Osteoblast (primary cell): ENCODE data around the gene ISM1. TPM values are rescaled to one million over a fixed set of nuclear protein-coding genes. Genes with fewer than 3 reads are reported as not detected.
A peak's percentile ranks its signal among the peaks of the same experiment; 100 is the strongest.

ENCODE experiments used
- DNase-seq: peaks from one replicate; pipeline ENCODE4 v3.0.0; 2011; ENCODE audit warnings: low spot score, mixed read lengths; ENCODE audit not compliant: insufficient read length; ENCODE audit errors: missing footprints
- H2AFZ ChIP-seq: 2 replicates; pipeline ENCODE4 v1.6.0; 2011; ENCODE audit warnings: mild to moderate bottlenecking, low read length
- H3K27ac ChIP-seq: 2 replicates; pipeline ENCODE4 v1.5.1; 2011; ENCODE audit warnings: mild to moderate bottlenecking, low read depth, low read length, moderate library complexity
- H3K27me3 ChIP-seq: 2 replicates; pipeline ENCODE4 v1.6.0; 2012; ENCODE audit warnings: mild to moderate bottlenecking, control low read depth, inconsistent platforms, low read length, moderate library complexity; ENCODE audit not compliant: insufficient read depth
- H3K36me3 ChIP-seq: 2 replicates; pipeline ENCODE4 v1.5.1; 2011; ENCODE audit warnings: mild to moderate bottlenecking, low read length, control low read depth, moderate library complexity; ENCODE audit not compliant: insufficient read depth
- H3K4me1 ChIP-seq: 2 replicates; pipeline ENCODE4 v1.5.1; 2011; ENCODE audit warnings: mild to moderate bottlenecking, low read length, control low read depth, moderate library complexity; ENCODE audit not compliant: insufficient read depth
- H3K4me2 ChIP-seq: 2 replicates; pipeline ENCODE4 v1.6.0; 2011; ENCODE audit warnings: mild to moderate bottlenecking, low read length; ENCODE audit not compliant: insufficient read depth
- H3K4me3 ChIP-seq: fragments of 200-600 bp; sonication (generic); 3 replicates; pipeline ENCODE4 v1.5.1; 2012; ENCODE audit warnings: mild to moderate bottlenecking, low read length, inconsistent platforms; ENCODE audit not compliant: insufficient read depth
- H3K79me2 ChIP-seq: 2 replicates; pipeline ENCODE4 v1.6.0; 2012; ENCODE audit warnings: mild to moderate bottlenecking, low read length, control low read depth, inconsistent platforms; ENCODE audit not compliant: insufficient read depth
- H3K9me3 ChIP-seq: 2 replicates; pipeline ENCODE4 v1.5.1; 2011; ENCODE audit warnings: low read depth, low read length, control low read depth
- H4K20me1 ChIP-seq: 2 replicates; pipeline ENCODE4 v1.6.0; 2012; ENCODE audit warnings: mild to moderate bottlenecking, low read length, control low read depth; ENCODE audit not compliant: insufficient read depth
- CTCF ChIP-seq: IDR thresholded peaks from 2 replicates; pipeline ENCODE4 v1.5.1; 2011; ENCODE audit warnings: mild to moderate bottlenecking, low read depth, low read length, moderate library complexity; ENCODE audit errors: extremely low read depth
- total RNA-seq: library from RNA; depleted of rRNA; stranded (reverse); fragments of >200 nt; gene quantifications from 2 replicates; pipeline ENCODE4 v1.2.3, GENCODE V29; 2012

Gene ISM1
- total RNA-seq, 1 donor, result 4.0 TPM

GRCh38 chr20:13255356-13255755 is 34.3 kb downstream of the ISM1 start:
- H3K4me1 ChIP-seq, result no peaks in the 10 kb centered on the region
- no peaks in the 10 kb centered on the region for H4K20me1 ChIP-seq
- peak; percentile 64 for DNase-seq
- H3K9me3 ChIP-seq, result no peaks in the 10 kb centered on the region
- no peak overlapping the region for H3K4me2 ChIP-seq
- no peak overlapping the region for H2AFZ ChIP-seq
- no peak for TF ChIP-seq CTCF
- no peaks in the 10 kb centered on the region for H3K79me2 ChIP-seq
- H3K36me3 ChIP-seq, result no peaks in the 10 kb centered on the region
- no peaks in the 10 kb centered on the region for H3K27me3 ChIP-seq
- no peak overlapping the region for H3K4me3 ChIP-seq
- no peak overlapping the region for H3K27ac ChIP-seq

GRCh38 chr20:13256606-13257005 is 35.5 kb downstream of the ISM1 start:
- no peak for DNase-seq
- H3K4me2 ChIP-seq, result no peak overlapping the region
- no peak overlapping the region for H2AFZ ChIP-seq
- no peaks in the 10 kb centered on the region for H3K27me3 ChIP-seq
- no peak overlapping the region for H3K4me3 ChIP-seq
- no peak overlapping the region for H3K27ac ChIP-seq
- no peaks in the 10 kb centered on the region for H3K4me1 ChIP-seq
- H3K9me3 ChIP-seq, result no peaks in the 10 kb centered on the region
- H3K36me3 ChIP-seq, result no peaks in the 10 kb centered on the region
- H3K79me2 ChIP-seq, result no peaks in the 10 kb centered on the region
- H4K20me1 ChIP-seq, result no peaks in the 10 kb centered on the region
- no peak for TF ChIP-seq CTCF

- Histone ChIP-seq H3K4me2 (no peak overlapping the region), H3K9me3 (no peaks in the 10 kb centered on the region), H3K79me2 (no peaks in the 10 kb centered on the region), H3K4me3 (no peak overlapping the region), H4K20me1 (no peaks in the 10 kb centered on the region), H2AFZ (no peak overlapping the region), H3K36me3 (no peaks in the 10 kb centered on the region), H3K27me3 (no peaks in the 10 kb centered on the region), H3K4me1 (peaks cover 2% of the 10 kb centered on the region), H3K27ac (no peak overlapping the region)
- TF ChIP-seq CTCF, result no peak
- peak; percentile 18 for DNase-seq
These were observed 38.8 kb downstream of the ISM1 start for GRCh38 chr20:13259921-13260320.

GRCh38 chr20:13260650-13261279 is 39.7 kb downstream of the ISM1 start:
- no peaks in the 10 kb centered on the region for H3K36me3 ChIP-seq
- H4K20me1 ChIP-seq, result no peaks in the 10 kb centered on the region
- no peak for DNase-seq
- H3K79me2 ChIP-seq, result no peaks in the 10 kb centered on the region
- no peak for TF ChIP-seq CTCF
- no peaks in the 10 kb centered on the region for H3K27me3 ChIP-seq
- H3K4me3 ChIP-seq, result no peak overlapping the region
- peaks cover 2% of the 10 kb centered on the region for H3K4me1 ChIP-seq
- H3K4me2 ChIP-seq, result no peak overlapping the region
- H2AFZ ChIP-seq, result no peak overlapping the region
- no peaks in the 10 kb centered on the region for H3K9me3 ChIP-seq
- H3K27ac ChIP-seq, result no peak overlapping the region
